ENCODE data around the gene KCTD12. TPM values are rescaled to one million over a fixed set of nuclear protein-coding genes. Genes with fewer than 3 reads are reported as not detected.

KCTD12 gene
- total RNA-seq (90.8 and 116 TPM in 2 replicates), polyA plus RNA-seq (86.0 and 95.9 TPM in 2 replicates), polyA minus RNA-seq (125 and 139 TPM in 2 replicates), Bru-seq, nascent RNA (percentile 98 among the genes with signal in this experiment), BruChase-seq, experiment 1, labeled RNA remaining after a 6-hour chase (percentile 100 among the genes with signal in this experiment), BruChase-seq, experiment 2, labeled RNA remaining after a 2-hour chase (percentile 100 among the genes with signal in this experiment)
- 58.5 and 63.3 TPM in 2 replicates for polyA plus RNA-seq (2011; cell fraction: cytosol; rRNA removed)
- 60.6 and 85.1 TPM in 2 replicates for polyA plus RNA-seq (2011; cell fraction: nucleus; rRNA removed)
- polyA plus RNA-seq (2012), result 116 and 132 TPM in 2 replicates
- not detected for polyA minus RNA-seq (2011; cell fraction: cytosol; rRNA and poly(A)+ RNA removed)
- polyA minus RNA-seq (2011; cell fraction: nucleus; rRNA and poly(A)+ RNA removed), result 93.3 and 102 TPM in 2 replicates
- long read RNA-seq, full-length matches to known transcripts, result 36 of 36 reads
- long read RNA-seq, partial matches to known transcripts, result 0 of 36 reads
- long read RNA-seq, other reads (novel, unspliced or antisense), result 0 of 36 reads

- H2AFZ ChIP-seq (ENCODE audit: low read depth, low read length), result peak within 1 kb of the TSS; percentile 72
- POLR2A ChIA-PET, result interaction anchor here (0.6 to 2.6 kb wide), 15 partner anchors 18 to 1531 kb away, joined by 3 to 8 read pairs (median 4); no protein-coding TSS in a partner anchor
- H3K9me3 ChIP-seq (replicated peaks; ENCODE audit: control insufficient read depth, insufficient read depth, low read length), result no peaks in the 10 kb centered on the region
- H3K36me3 ChIP-seq (ENCODE audit: control insufficient read depth in 2 of 2, extremely low read depth in 1 of 2, insufficient read depth in 2 of 2, low read length in 2 of 2), result no peaks in the 10 kb centered on the region
- CTCF ChIA-PET, result interaction anchor here (0.6 to 6.3 kb wide), 19 partner anchors 17 to 1404 kb away, joined by 3 to 156 read pairs (median 6); partner anchors contain the start of genes CLN5 and TBC1D4
- DNase-seq (ENCODE audit: low read depth, low spot score) (peak; percentile 91), FAIRE-seq (peak; percentile 31)
- dilution Hi-C loops (cut with MboI; ENCODE audit: extremely low pct_ligation_motif_present, low sequenced_read_pairs) (no loop called here), intact Hi-C loops (cut with micrococcal nuclease) (loop anchor here (1.0 to 5.0 kb wide), 6 partner anchors 17 to 1009 kb away; no protein-coding TSS in a partner anchor)
- peak within 1 kb of the TSS; percentile 84 for H3K27ac ChIP-seq (ENCODE audit: insufficient read depth, low read depth, low read length)
- H3K9me1 ChIP-seq (replicated peaks; ENCODE audit: control insufficient read depth, extremely low read depth, insufficient read depth, low read length), result no peaks in the 10 kb centered on the region
- H3K4me1 ChIP-seq (ENCODE audit: control insufficient read depth, extremely low read depth, insufficient read depth, low read length), result peaks cover 21% of the 10 kb centered on the region
- H3K4me3 ChIP-seq (replicated peaks in 1 of 3; ENCODE audit: insufficient read depth in 1 of 3, low read depth in 1 of 3, low read length in 3 of 3), result peak within 1 kb of the TSS; percentile 91 to 98 (median 95)
- H4K20me1 ChIP-seq (replicated peaks; ENCODE audit: control insufficient read depth, extremely low read depth, insufficient read depth, low read length), result no peaks in the 10 kb centered on the region
- H3K79me2 ChIP-seq (ENCODE audit: control insufficient read depth, insufficient read depth, low read length), result peaks cover 39% of the 10 kb centered on the region
- H3K9ac ChIP-seq (replicated peaks; ENCODE audit: extremely low read depth, insufficient read depth, low read length), result peak within 1 kb of the TSS; percentile 90
- no peak for TF ChIP-seq MYC (IDR thresholded peaks at IDR 0.05; ENCODE audit: low read depth, low read length)
- TF ChIP-seq CTCF (IDR thresholded peaks at IDR 0.05; ENCODE audit: extremely low read depth in 1 of 2, insufficient read depth in 1 of 2, low read depth in 1 of 2, low read length in 2 of 2), result peak; percentile 23 to 45
- no peak for TF ChIP-seq FOS (IDR thresholded peaks at IDR 0.05; ENCODE audit: borderline replicate concordance, insufficient read depth, low read length)
- TF ChIP-seq POLR2A (IDR thresholded peaks at IDR 0.05; ENCODE audit: low read depth, low read length), result peak; percentile 98
- TF ChIP-seq POLR2AphosphoS5 (IDR thresholded peaks at IDR 0.05; ENCODE audit: insufficient read depth, low read depth, low read length), result peak; percentile 99
- TF ChIP-seq JUN (IDR thresholded peaks at IDR 0.05; ENCODE audit: borderline replicate concordance, insufficient read depth, insufficient read length, low read depth), result no peak
- peak; percentile 23 for TF ChIP-seq MAX (IDR thresholded peaks at IDR 0.05; ENCODE audit: insufficient read depth, insufficient read length)
- BruUV-seq (replicated peaks), result TSS peak; percentile 8
- no peaks in the 10 kb centered on the region for H3K27me3 ChIP-seq (ENCODE audit: control insufficient read depth in 2 of 2, insufficient read depth in 2 of 2, low read length in 2 of 2)
- peak within 1 kb of the TSS; percentile 97 for H3K4me2 ChIP-seq (ENCODE audit: insufficient read depth, low read length)
Measured at GRCh38 chr13:76886292-76887075, at the start of gene KCTD12. Gene KCTD12 (minus strand): TSS chr13:76886405. CDS start chr13:76886148, 257 bp downstream.

Data from endothelial cell of umbilical vein (primary cell).